Spleen (tissue), 7 donors: ENCODE measurements around the gene ST3GAL3.

Experiments
- CTCF ChIP-seq, 11 experiments: fragments of 200-600 bp in 7 of 11; fragments of 450-650 bp in 4 of 11; sonication (generic) in 4 of 11; IDR thresholded peaks in 8 of 11; conservative IDR thresholded peaks in 3 of 11; 1 replicate in 7 of 11; 2 replicates in 4 of 11; pipeline versions ENCODE4 v1.4.0 to v1.8.0; 2016 to 2021; ENCODE audit warnings: antibody characterized with exemption in 11 of 11, inconsistent platforms in 4 of 11, mild to moderate bottlenecking in 1 of 11
- POLR2A ChIP-seq, 3 donors: fragments of 450-650 bp; IDR thresholded peaks; one replicate each; pipeline ENCODE4 v1.5.1; 2017; ENCODE audit warnings: antibody characterized with exemption in 3 of 3, mild to moderate bottlenecking in 1 of 3
- donor health status: DM: no; HTN: no; CAD: no; lungs with moderate emphysema.
- donor health status: DM: no; HTN: no; CAD: no.
- donor health status: DM: no; HTN: no; CAD: no.

GRCh38 chr1:43812579-43812978 lies 105.2 kb downstream of the ST3GAL3 start:
- no peak for TF ChIP-seq CTCF (IDR thresholded peaks at IDR 0.05 in 8 of 11, conservative IDR thresholded peaks at IDR 0.05 in 3 of 11)
- TF ChIP-seq POLR2A (IDR thresholded peaks at IDR 0.05): no peak
